AG10803 (cell line): ENCODE measurements around the gene CAMK1D.

Source experiments
- DNase-seq: peaks from one replicate; pipeline ENCODE4 v3.0.0; 2010; ENCODE audit warnings: low read depth
- H3K4me3 ChIP-seq: 2 replicates; pipeline ENCODE4 v1.5.1; 2011; ENCODE audit warnings: mild to moderate bottlenecking, low read length, control low read depth
- CTCF ChIP-seq: conservative IDR thresholded peaks from 2 replicates; pipeline ENCODE4 v1.5.1; 2011; ENCODE audit warnings: mild to moderate bottlenecking, low read length, control low read depth, inconsistent platforms

Gene CAMK1D

GRCh38 chr10:12800302-12800701 is 451.0 kb downstream of the CAMK1D start:
- no peak for DNase-seq
- no peak overlapping the region for H3K4me3 ChIP-seq
- TF ChIP-seq CTCF: no peak

- DNase-seq: no peak
- TF ChIP-seq CTCF: no peak
- H3K4me3 ChIP-seq: no peak overlapping the region
Measured at GRCh38 chr10:12801214-12802087, 452.1 kb downstream of the CAMK1D start.

- no peak for DNase-seq
- TF ChIP-seq CTCF: no peak
Measured at GRCh38 chr10:12803776-12804175, 454.4 kb downstream of the CAMK1D start.

GRCh38 chr10:12806228-12807095 is 457.1 kb downstream of the CAMK1D start:
- H3K4me3 ChIP-seq: no peak overlapping the region
- DNase-seq: no peak
- no peak for TF ChIP-seq CTCF

More at GRCh38 chr10:12803776-12804175, 454.4 kb downstream of the CAMK1D start:
- H3K4me3 ChIP-seq: no peak overlapping the region

GRCh38 chr10:12807096-12807755 is 457.9 kb downstream of the CAMK1D start:
- DNase-seq: no peak
- no peak overlapping the region for H3K4me3 ChIP-seq
- no peak for TF ChIP-seq CTCF

GRCh38 chr10:12808014-12808613 is 458.8 kb downstream of the CAMK1D start:
- no peak overlapping the region for H3K4me3 ChIP-seq
- no peak for TF ChIP-seq CTCF
- no peak for DNase-seq
